GM23248 (cell line): ENCODE measurements around the gene RPL9.

Experiments
- EZH2 ChIP-seq: fragments of 200-600 bp; sonication (generic); IDR thresholded peaks from 2 replicates; pipeline ENCODE4 v1.6.1; 2018; ENCODE audit warnings: antibody characterized with exemption, mild to moderate bottlenecking; ENCODE audit not compliant: insufficient read depth, poor library complexity, severe bottlenecking
- EZH2phosphoT487 ChIP-seq: fragments of 200-600 bp; sonication (generic); IDR thresholded peaks from 2 replicates; pipeline ENCODE4 v1.6.1; 2018; ENCODE audit warnings: antibody characterized with exemption, moderate library complexity, mild to moderate bottlenecking, low read depth; ENCODE audit not compliant: insufficient read depth

DNA sequence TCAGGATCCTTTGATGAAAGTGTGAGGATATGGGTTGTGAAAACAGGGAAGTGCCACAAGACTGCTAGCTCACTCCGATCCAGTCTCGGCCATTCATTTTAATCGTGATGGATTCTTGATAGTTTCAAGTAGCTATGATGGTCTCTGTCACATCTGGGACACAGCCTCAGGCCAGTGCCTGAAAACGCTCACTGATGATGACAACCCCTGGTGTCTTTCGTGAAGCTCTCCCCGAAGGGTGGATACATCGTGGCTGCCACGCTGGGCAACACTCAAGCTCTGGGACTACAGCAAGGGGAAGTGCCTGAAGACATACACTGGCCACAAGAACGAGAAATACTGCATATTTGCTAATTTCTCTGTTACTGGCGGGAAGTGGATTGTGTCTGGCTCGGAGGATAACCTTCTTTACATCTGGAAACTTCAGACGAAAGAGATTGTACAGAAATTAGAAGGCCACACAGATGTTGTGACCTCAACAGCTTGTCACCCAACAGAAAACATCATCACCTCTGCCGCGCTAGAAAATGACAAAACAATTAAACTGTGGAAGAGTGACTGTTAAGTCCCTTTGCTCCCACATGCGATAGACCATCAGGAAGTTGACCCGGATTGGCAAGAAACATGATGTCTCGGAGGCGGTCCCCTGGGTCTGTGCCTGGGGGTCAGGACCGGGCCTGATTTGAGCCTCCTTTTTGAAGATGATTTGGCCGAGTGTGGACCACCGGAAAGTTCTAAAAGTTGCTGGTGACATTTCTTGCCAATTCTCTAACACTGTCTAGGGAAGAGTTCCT lies 22.4 kb upstream of the RPL9 start:
- no peak for TF ChIP-seq EZH2
- TF ChIP-seq EZH2phosphoT487: no peak
